ENCODE data around the gene C2CD2. TPM values are rescaled to one million over a fixed set of nuclear protein-coding genes. Genes with fewer than 3 reads are reported as not detected.

Gene C2CD2
- total and polyA plus RNA-seq, 2 experiments from 2014 or later: 4.5 to 16.2 TPM

- TF ChIP-seq ZNF462 (CRISPR knock-in tag; IDR thresholded peaks at IDR 0.05) (no peak), EZH2 (IDR thresholded peaks at IDR 0.05; ENCODE audit: low read depth, unreplicated experiment) (no peak), ZNF114 (CRISPR knock-in tag; IDR thresholded peaks at IDR 0.05) (no peak), JUNB (IDR thresholded peaks at IDR 0.05; ENCODE audit: unreplicated experiment) (no peak), ETS1 (IDR thresholded peaks at IDR 0.05) (no peak), EZH2phosphoT487 (IDR thresholded peaks at IDR 0.05; ENCODE audit: unreplicated experiment) (no peak), REST (IDR thresholded peaks at IDR 0.05; ENCODE audit: unreplicated experiment) (no peak), POLR2AphosphoS5 (IDR thresholded peaks at IDR 0.05; ENCODE audit: low read depth) (no peak)
Measured at GRCh38 chr21:41955516-41955915, 1.7 kb upstream of the C2CD2 start (continued).
